ENCODE results near the gene PLIN5.
"Not testable (repeated sequence)": the region's sequence is repeated elsewhere in the genome, so short reads cannot be mapped to it uniquely, and the experiment has no call there.

Gene PLIN5

GRCh38 chr19:4543842-4544647 is 9.0 kb upstream of the PLIN5 start:
- no peak overlapping the region for H3K27ac Mint-ChIP-seq
- peaks cover under 1% of the 10 kb centered on the region for H3K27me3 Mint-ChIP-seq
- CTCF ChIA-PET: no interaction called here
- no peaks in the 10 kb centered on the region for H3K36me3 Mint-ChIP-seq
- peaks cover 6% of the 10 kb centered on the region for H3K4me1 Mint-ChIP-seq
- H3K4me3 Mint-ChIP-seq: no peak overlapping the region
- no peak for DNase-seq
- peaks cover 3% of the 10 kb centered on the region for H3K9me3 Mint-ChIP-seq

GRCh38 chr19:4542896-4543841 is 8.1 kb upstream of the PLIN5 start:
- H3K9me3 Mint-ChIP-seq: peaks cover 3% of the 10 kb centered on the region
- CTCF ChIA-PET: no interaction called here

GRCh38 chr19:4541806-4542145 is 6.8 kb upstream of the PLIN5 start:
- H3K27ac Mint-ChIP-seq, CTCF ChIA-PET, H3K4me1 Mint-ChIP-seq, H3K4me3 Mint-ChIP-seq, H3K36me3 Mint-ChIP-seq, H3K9me3 Mint-ChIP-seq, DNase-seq: not testable (repeated sequence)
- H3K27me3 Mint-ChIP-seq: peaks cover 19% of the 10 kb centered on the region

More at GRCh38 chr19:4542896-4543841, 8.1 kb upstream of the PLIN5 start:
- Mint-ChIP-seq H3K4me1 (peaks cover 6% of the 10 kb centered on the region), H3K36me3 (no peaks in the 10 kb centered on the region), H3K27ac (no peak overlapping the region), H3K4me3 (no peak overlapping the region), H3K27me3 (peaks cover 10% of the 10 kb centered on the region)
- DNase-seq: no peak

GRCh38 chr19:4541114-4541805 is 6.2 kb upstream of the PLIN5 start:
- peaks cover 3% of the 10 kb centered on the region for H3K9me3 Mint-ChIP-seq
- no peaks in the 10 kb centered on the region for H3K36me3 Mint-ChIP-seq
- no peak overlapping the region for H3K4me3 Mint-ChIP-seq
- CTCF ChIA-PET: no interaction called here
- peaks cover 23% of the 10 kb centered on the region for H3K27me3 Mint-ChIP-seq
- no peak for DNase-seq
- peaks cover 6% of the 10 kb centered on the region for H3K4me1 Mint-ChIP-seq
- H3K27ac Mint-ChIP-seq: no peak overlapping the region

GRCh38 chr19:4539693-4540581 is 4.9 kb upstream of the PLIN5 start, which contains the start of gene LRG1:
LRG1 (minus strand) TSS chr19:4540036; CDS start chr19:4540013, 23 bp downstream.
- Mint-ChIP-seq H3K9me3 (peaks cover 3% of the 10 kb centered on the region), H3K27ac (no peak within 1 kb of the TSS), H3K36me3 (no peaks in the 10 kb centered on the region), H3K4me1 (peaks cover 8% of the 10 kb centered on the region), H3K4me3 (no peak within 1 kb of the TSS), H3K27me3 (peaks cover 35% of the 10 kb centered on the region)
- no peak for DNase-seq
- CTCF ChIA-PET: interaction anchor here (1.4 to 1.8 kb wide), 2 partner anchors 15 to 93 kb away, joined by 4 to 7 read pairs; no protein-coding TSS in a partner anchor

- peaks cover 3% of the 10 kb centered on the region for H3K9me3 Mint-ChIP-seq
- CTCF ChIA-PET: interaction anchor here (1.4 to 1.8 kb wide), 2 partner anchors 14 to 94 kb away, joined by 4 to 7 read pairs; no protein-coding TSS in a partner anchor
- no peak for DNase-seq
These were observed 4.2 kb upstream of the PLIN5 start for GRCh38 chr19:4539169-4539692.

GRCh38 chr19:4538601-4538954 is 3.6 kb upstream of the PLIN5 start:
- Mint-ChIP-seq H3K27me3 (peaks cover 48% of the 10 kb centered on the region), H3K4me3 (no peak overlapping the region), H3K27ac (no peak overlapping the region), H3K4me1 (peaks cover 8% of the 10 kb centered on the region), H3K9me3 (peaks cover 3% of the 10 kb centered on the region), H3K36me3 (no peaks in the 10 kb centered on the region)
- CTCF ChIA-PET: interaction anchor here (1.8 kb wide), 1 partner anchor 13 kb away, joined by 7 read pairs; no protein-coding TSS in a partner anchor
- DNase-seq: no peak

More at GRCh38 chr19:4539169-4539692, 4.2 kb upstream of the PLIN5 start:
- Mint-ChIP-seq H3K4me1 (peaks cover 8% of the 10 kb centered on the region), H3K27ac (no peak overlapping the region), H3K27me3 (peaks cover 42% of the 10 kb centered on the region), H3K36me3 (no peaks in the 10 kb centered on the region), H3K4me3 (no peak overlapping the region)

- Mint-ChIP-seq H3K4me1 (peaks cover 8% of the 10 kb centered on the region), H3K27me3 (peaks cover 53% of the 10 kb centered on the region), H3K36me3 (no peaks in the 10 kb centered on the region), H3K27ac (no peak overlapping the region), H3K4me3 (no peak overlapping the region), H3K9me3 (peaks cover 3% of the 10 kb centered on the region)
- DNase-seq: no peak
- CTCF ChIA-PET: interaction anchor here (1.8 kb wide), 1 partner anchor 13 kb away, joined by 7 read pairs; no protein-coding TSS in a partner anchor
These were observed 3.1 kb upstream of the PLIN5 start for GRCh38 chr19:4537953-4538600.

- CTCF ChIA-PET: no interaction called here
- no peak for DNase-seq
- H3K4me3 Mint-ChIP-seq: no peak overlapping the region
- H3K27me3 Mint-ChIP-seq: peaks cover 60% of the 10 kb centered on the region
- peaks cover 3% of the 10 kb centered on the region for H3K9me3 Mint-ChIP-seq
- no peaks in the 10 kb centered on the region for H3K36me3 Mint-ChIP-seq
- peaks cover 8% of the 10 kb centered on the region for H3K4me1 Mint-ChIP-seq
- H3K27ac Mint-ChIP-seq: no peak overlapping the region
These were observed 1.8 kb upstream of the PLIN5 start for GRCh38 chr19:4536798-4537197.

GRCh38 chr19:4533835-4534424 is 1.1 kb downstream of the PLIN5 start:
- H3K27ac Mint-ChIP-seq: no peak overlapping the region
- H3K4me3 Mint-ChIP-seq: no peak overlapping the region
- CTCF ChIA-PET: interaction anchor here (1.0 to 1.6 kb wide), 2 partner anchors 9 to 275 kb away, joined by 3 to 4 read pairs; no protein-coding TSS in a partner anchor
- H3K9me3 Mint-ChIP-seq: no peaks in the 10 kb centered on the region
- peaks cover 78% of the 10 kb centered on the region for H3K27me3 Mint-ChIP-seq
- peaks cover 2% of the 10 kb centered on the region for H3K4me1 Mint-ChIP-seq
- no peaks in the 10 kb centered on the region for H3K36me3 Mint-ChIP-seq
- DNase-seq: no peak

GRCh38 chr19:4533334-4533733 is 1.7 kb downstream of the PLIN5 start:
- Mint-ChIP-seq H3K4me1 (peaks cover 2% of the 10 kb centered on the region), H3K27ac (no peak overlapping the region), H3K4me3 (no peak overlapping the region), H3K9me3 (no peaks in the 10 kb centered on the region), H3K36me3 (no peaks in the 10 kb centered on the region), H3K27me3 (peaks cover 72% of the 10 kb centered on the region)
- CTCF ChIA-PET: no interaction called here
- DNase-seq: no peak

- Mint-ChIP-seq H3K27ac (no peak overlapping the region), H3K4me3 (no peak overlapping the region), H3K4me1 (peaks cover 2% of the 10 kb centered on the region), H3K9me3 (no peaks in the 10 kb centered on the region), H3K36me3 (no peaks in the 10 kb centered on the region), H3K27me3 (peaks cover 60% of the 10 kb centered on the region)
- no peak for DNase-seq
- CTCF ChIA-PET: interaction anchor here (1.0 kb wide), 1 partner anchor 9 kb away, joined by 3 read pairs; no protein-coding TSS in a partner anchor
These were observed 3.4 kb downstream of the PLIN5 start for GRCh38 chr19:4531562-4532165.
